ENCODE measurements around the gene UBASH3A.
"Not testable (repeated sequence)": the region's sequence is repeated elsewhere in the genome, so short reads cannot be mapped to it uniquely, and the experiment has no call there.

Gene UBASH3A

GRCh38 chr21:42391297-42391696 is 12.4 kb upstream of the UBASH3A start:
- DNase-seq: no peak

GRCh38 chr21:42392731-42393442 is 10.8 kb upstream of the UBASH3A start:
- DNase-seq: no peak

- no peak for DNase-seq
Measured at GRCh38 chr21:42393443-42393950, 10.2 kb upstream of the UBASH3A start.

GRCh38 chr21:42395302-42395701 is 8.4 kb upstream of the UBASH3A start:
- no peak for DNase-seq

- DNase-seq: no peak
Measured at GRCh38 chr21:42395905-42396651, 7.6 kb upstream of the UBASH3A start, which contains the start of gene TMPRSS3. Gene TMPRSS3, minus strand, starts transcription at chr21:42396052. Its CDS starts 635 bp downstream, at chr21:42395417.

GRCh38 chr21:42396799-42397745 is 6.6 kb upstream of the UBASH3A start:
- no peak for DNase-seq

GRCh38 chr21:42397746-42398394 is 5.8 kb upstream of the UBASH3A start:
- DNase-seq: no peak

- no peak for DNase-seq
Measured at GRCh38 chr21:42398436-42399028, 5.2 kb upstream of the UBASH3A start.

GRCh38 chr21:42400525-42400924 is 3.2 kb upstream of the UBASH3A start:
- no peak for DNase-seq

GRCh38 chr21:42401154-42401553 is 2.5 kb upstream of the UBASH3A start:
- DNase-seq: no peak

GRCh38 chr21:42401820-42402251 is 1.9 kb upstream of the UBASH3A start:
- no peak for DNase-seq

- no peak for DNase-seq
Measured at GRCh38 chr21:42404539-42404938, 837 bp downstream of the UBASH3A start.

- no peak for DNase-seq
Measured at GRCh38 chr21:42405064-42406013, 1.6 kb downstream of the UBASH3A start.

GRCh38 chr21:42406201-42406621 is 2.5 kb downstream of the UBASH3A start:
- no peak for DNase-seq

GRCh38 chr21:42406866-42407265 is 3.2 kb downstream of the UBASH3A start:
- no peak for DNase-seq

- DNase-seq: no peak
Measured at GRCh38 chr21:42407476-42407875, 3.8 kb downstream of the UBASH3A start.

GRCh38 chr21:42408718-42409117 is 5.0 kb downstream of the UBASH3A start:
- not testable (repeated sequence) for DNase-seq

- DNase-seq: no peak
Measured at GRCh38 chr21:42409366-42409765, 5.7 kb downstream of the UBASH3A start.

GRCh38 chr21:42411197-42411869 is 7.6 kb downstream of the UBASH3A start:
- no peak for DNase-seq
